Chondrocyte (in vitro differentiated cells): ENCODE results near the gene LONRF3. TPM values are rescaled to one million over a fixed set of nuclear protein-coding genes. Genes with fewer than 3 reads are reported as not detected.
A peak's percentile ranks its signal among the peaks of the same experiment; 100 is the strongest.
"Not testable (repeated sequence)": the region's sequence is repeated elsewhere in the genome, so short reads cannot be mapped to it uniquely, and the experiment has no call there.

Source experiments
- DNase-seq: peaks from one replicate; pipeline ENCODE4 v3.0.0; 2021; ENCODE audit warnings: mixed read lengths, low spot score
- H3K27ac Mint-ChIP-seq: one replicate; pipeline ENCODE4 v1.8.0; 2021; ENCODE audit warnings: mild to moderate bottlenecking, moderate library complexity, mixed read lengths; ENCODE audit not compliant: unreplicated experiment
- H3K27me3 Mint-ChIP-seq: 2 replicates; pipeline ENCODE4 v1.8.0; 2021; ENCODE audit warnings: low read depth, mixed read lengths
- H3K36me3 Mint-ChIP-seq: 2 replicates; pipeline ENCODE4 v1.8.0; 2021; ENCODE audit warnings: low read depth, mixed read lengths
- H3K4me1 Mint-ChIP-seq: 2 replicates; pipeline ENCODE4 v1.8.0; 2021; ENCODE audit warnings: low read depth, mild to moderate bottlenecking, mixed read lengths
- H3K4me3 Mint-ChIP-seq: one replicate; pipeline ENCODE4 v1.8.0; 2021; ENCODE audit warnings: mild to moderate bottlenecking, moderate library complexity, mixed read lengths; ENCODE audit not compliant: unreplicated experiment
- H3K9me3 Mint-ChIP-seq: 2 replicates; pipeline ENCODE4 v1.8.0; 2021; ENCODE audit warnings: low read depth, mixed read lengths
- CTCF ChIP-seq: fragments of 200-600 bp; sonication (generic); IDR thresholded peaks from 2 replicates; pipeline ENCODE4 v1.5.0; 2021; ENCODE audit warnings: antibody characterized with exemption, mild to moderate bottlenecking, moderate library complexity
- total RNA-seq: library from RNA; stranded (reverse); gene quantifications from 3 replicates; pipeline ENCODE4 v1.2.1, GENCODE V29; 2021

LONRF3 gene
- total RNA-seq, 1 donor from 2014 or later, result 0.07 TPM

DNA sequence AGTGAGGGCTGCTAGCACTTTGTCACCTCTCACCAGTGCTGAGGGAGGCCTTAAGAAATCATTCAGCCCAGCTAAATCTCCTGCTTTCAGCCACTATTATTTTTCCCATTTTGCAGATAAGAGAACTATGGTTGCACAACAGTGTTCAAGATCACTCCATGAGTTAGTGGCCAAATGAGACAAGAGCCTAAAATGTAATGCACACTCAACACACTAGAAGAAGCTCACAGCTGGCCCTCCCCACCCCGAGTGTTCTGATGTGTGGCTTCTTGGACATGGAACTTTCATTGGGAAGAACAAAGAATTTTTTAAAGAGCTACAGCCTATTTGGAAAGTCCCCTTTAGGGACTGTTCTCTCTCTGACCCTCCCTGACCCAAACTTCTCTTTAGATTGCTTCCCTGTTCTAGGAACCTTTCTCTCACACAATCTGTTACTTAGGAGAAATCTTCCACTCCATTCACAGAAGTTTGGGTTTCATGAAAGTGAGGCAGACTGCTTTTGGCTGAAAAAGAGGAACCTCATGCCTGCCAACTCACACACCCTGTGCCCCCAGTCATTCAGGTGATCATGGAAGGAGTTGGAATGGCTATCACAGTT lies 54.4 kb downstream of the LONRF3 start:
- Mint-ChIP-seq H3K27me3 (no peaks in the 10 kb centered on the region), H3K4me1 (no peaks in the 10 kb centered on the region), H3K9me3 (peaks cover 31% of the 10 kb centered on the region), H3K27ac (no peak overlapping the region), H3K4me3 (no peak overlapping the region), H3K36me3 (no peaks in the 10 kb centered on the region)
- DNase-seq, result no peak
- no peak for TF ChIP-seq CTCF

DNA sequence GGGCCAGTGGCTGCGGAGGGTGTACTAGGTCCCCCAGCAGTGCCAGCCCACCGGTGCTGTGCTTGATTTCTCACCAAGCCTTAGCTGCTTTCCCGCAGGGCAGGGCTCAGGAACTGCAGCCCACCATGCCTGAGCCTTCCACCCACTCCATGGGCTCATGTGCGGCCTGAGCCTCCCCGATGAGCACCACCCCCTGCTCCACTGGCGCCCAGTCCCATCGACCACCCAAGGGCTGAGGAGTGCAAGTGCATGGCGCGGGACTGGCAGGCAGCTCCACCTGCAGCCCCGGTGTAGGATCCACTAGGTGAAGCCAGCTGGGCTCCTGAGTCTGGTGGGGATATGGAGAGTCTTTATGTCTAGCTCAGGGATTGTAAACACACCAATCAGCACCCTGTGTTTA lies 55.2 kb downstream of the LONRF3 start:
- H3K9me3 Mint-ChIP-seq, result peaks cover 37% of the 10 kb centered on the region
- not testable (repeated sequence) for H3K27ac Mint-ChIP-seq, H3K4me3 Mint-ChIP-seq, H3K27me3 Mint-ChIP-seq, H3K4me1 Mint-ChIP-seq, H3K36me3 Mint-ChIP-seq, DNase-seq

DNA sequence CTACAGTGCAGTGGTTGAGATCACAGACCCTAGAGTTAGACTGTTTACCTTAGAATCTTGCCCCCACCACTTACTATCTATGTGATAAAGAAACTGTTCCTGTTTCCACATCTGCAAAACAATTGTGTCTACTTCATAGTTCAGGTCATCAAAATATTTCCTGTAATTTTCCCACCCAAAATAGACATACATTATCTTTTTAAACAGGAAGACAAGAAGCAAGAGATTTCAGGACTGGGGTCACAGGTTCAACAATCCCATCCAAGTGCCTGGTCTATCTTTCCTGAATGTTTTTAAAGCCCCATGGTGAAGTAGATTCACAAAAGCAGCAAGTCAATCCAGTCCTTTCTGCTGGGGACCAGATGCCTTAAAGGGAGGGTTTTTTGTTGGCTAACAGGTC lies 56.6 kb downstream of the LONRF3 start:
- H3K4me1 Mint-ChIP-seq, result no peaks in the 10 kb centered on the region
- TF ChIP-seq CTCF, result no peak

DNA sequence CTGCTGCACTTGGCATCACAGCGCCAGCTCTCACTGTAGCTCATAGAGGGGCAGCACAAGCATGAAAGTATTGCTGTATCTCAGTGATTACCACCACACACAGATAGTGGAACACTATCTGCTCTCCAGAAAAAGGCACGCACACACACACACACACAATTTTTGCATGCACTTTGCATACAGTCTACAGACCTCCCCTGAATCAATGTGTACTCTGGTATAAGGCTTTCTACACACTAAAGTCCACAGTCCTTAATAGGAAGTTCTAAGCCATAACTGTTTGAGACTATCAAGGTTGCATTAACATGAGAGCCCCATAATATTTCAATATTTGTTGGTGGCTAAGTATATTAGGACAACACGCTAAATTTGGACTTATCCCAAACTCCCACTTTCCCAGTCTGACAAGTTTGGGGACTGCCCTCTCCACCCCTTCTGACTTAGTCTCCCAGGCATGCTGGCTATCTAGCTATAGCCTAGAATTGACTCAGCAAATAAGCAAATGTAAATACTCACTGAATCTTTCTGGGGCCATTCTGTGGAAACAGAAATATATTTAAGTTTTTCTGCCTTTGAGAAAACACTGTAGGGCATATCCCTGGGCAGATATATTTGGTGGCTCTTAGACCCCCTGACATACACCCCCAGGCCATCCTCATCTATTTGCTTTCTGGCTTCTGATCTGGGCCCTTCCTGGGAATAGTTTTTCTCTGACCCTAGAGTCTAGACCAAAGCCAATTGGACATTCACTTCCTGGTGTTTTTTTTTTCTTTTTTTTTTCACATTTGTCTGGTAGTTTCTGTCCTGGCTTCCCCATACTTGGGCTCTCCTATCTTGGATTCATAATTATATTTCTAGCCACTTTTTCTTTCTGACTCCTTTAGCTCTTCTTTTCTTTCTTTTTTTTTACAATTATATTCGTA lies 62.0 kb downstream of the LONRF3 start:
- H3K27me3 Mint-ChIP-seq, result no peaks in the 10 kb centered on the region
- H3K9me3 Mint-ChIP-seq, result peaks cover 32% of the 10 kb centered on the region
- DNase-seq, result no peak
- TF ChIP-seq CTCF, result no peak
- H3K4me3 Mint-ChIP-seq, result no peak overlapping the region
- no peak overlapping the region for H3K27ac Mint-ChIP-seq
- peaks cover 21% of the 10 kb centered on the region for H3K4me1 Mint-ChIP-seq
- peaks cover 2% of the 10 kb centered on the region for H3K36me3 Mint-ChIP-seq

More for the DNA sequence above, 56.6 kb downstream of the LONRF3 start:
- H3K4me3 Mint-ChIP-seq, result no peak overlapping the region
- H3K36me3 Mint-ChIP-seq, result peaks cover 2% of the 10 kb centered on the region
- peaks cover 32% of the 10 kb centered on the region for H3K9me3 Mint-ChIP-seq
- H3K27ac Mint-ChIP-seq, result no peak overlapping the region
- H3K27me3 Mint-ChIP-seq, result no peaks in the 10 kb centered on the region
- DNase-seq, result no peak

DNA sequence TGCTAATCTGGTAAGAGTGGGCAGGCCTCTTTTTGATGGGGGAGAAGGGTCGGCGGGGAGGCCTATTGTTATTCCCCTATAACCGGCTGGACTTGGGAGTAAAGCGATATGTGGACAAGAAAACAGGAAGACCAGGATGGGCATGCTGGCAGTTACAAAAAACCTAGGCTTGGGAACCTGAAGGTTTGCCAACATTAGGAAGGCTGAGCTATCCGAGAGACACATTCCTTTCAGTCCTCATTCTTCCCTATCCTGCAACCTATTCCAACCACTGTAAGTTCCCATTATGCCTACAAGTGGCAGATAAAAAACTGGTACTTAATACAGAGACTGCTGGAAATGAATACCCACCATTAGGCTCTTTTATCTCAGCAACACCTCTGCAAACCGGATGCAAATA lies 66.0 kb downstream of the LONRF3 start:
- H3K27ac Mint-ChIP-seq, result peak overlapping the region; percentile 42

More for the DNA sequence above, 66.0 kb downstream of the LONRF3 start:
- no peaks in the 10 kb centered on the region for H3K27me3 Mint-ChIP-seq
- no peaks in the 10 kb centered on the region for H3K36me3 Mint-ChIP-seq
- H3K9me3 Mint-ChIP-seq, result peaks cover 11% of the 10 kb centered on the region
- H3K4me1 Mint-ChIP-seq, result peaks cover 26% of the 10 kb centered on the region
- no peak for DNase-seq
- no peak overlapping the region for H3K4me3 Mint-ChIP-seq
- no peak for TF ChIP-seq CTCF
